ENCODE results near the gene IL17RC. TPM values are rescaled to one million over a fixed set of nuclear protein-coding genes. Genes with fewer than 3 reads are reported as not detected.

IL17RC gene
- total RNA-seq, 1 experiment from 2014 or later, result 23.6 TPM

GRCh38 chr3:9909221-9910013 is 7.5 kb upstream of the IL17RC start:
- in situ Hi-C loops (cut with HindIII; ENCODE audit: low pct_unique_long_range_greater_than_20kb, low sequenced_read_pairs) (no loop called here), intact Hi-C loops (cut with micrococcal nuclease; ENCODE audit: unreplicated experiment) (no loop called here)
- no TSS peak for BruUV-seq (replicated peaks)
- CTCF ChIA-PET, result interaction anchor here (0.5 kb wide), 1 partner anchor 73 kb away, joined by 4 read pairs; no protein-coding TSS in a partner anchor
- H3K4me1 ChIP-seq (ENCODE audit: control insufficient read depth, insufficient read depth, low read length), result peaks cover 10% of the 10 kb centered on the region
- no peak for TF ChIP-seq CTCF (IDR thresholded peaks at IDR 0.05)
- no peak for TF ChIP-seq TCF7L2 (IDR thresholded peaks at IDR 0.05; ENCODE audit: low read depth, low read length)
- TF ChIP-seq REST (IDR thresholded peaks at IDR 0.05; ENCODE audit: insufficient read depth in 1 of 2, low read depth in 2 of 2, low read length in 1 of 2), result no peak
- TF ChIP-seq SIN3A (IDR thresholded peaks at IDR 0.05; ENCODE audit: borderline replicate concordance, insufficient read depth, low read depth, low read length), result no peak
- no peak for TF ChIP-seq POLR2AphosphoS5 (IDR thresholded peaks at IDR 0.05; ENCODE audit: low read depth, low read length)
- H3K36me3 ChIP-seq (ENCODE audit: control insufficient read depth, insufficient read depth, low read length), result no peaks in the 10 kb centered on the region
- POLR2A ChIA-PET, result no interaction called here
- H3K4me3 ChIP-seq (ENCODE audit: low read depth in 2 of 2, low read length in 2 of 2), result no peak overlapping the region
- no peaks in the 10 kb centered on the region for H3K9me3 ChIP-seq (ENCODE audit: control insufficient read depth, insufficient read depth, low read depth, low read length)
- DNase-seq (ENCODE audit: low read depth, low spot score), result no peak
- no peak for ATAC-seq
- H3K27ac ChIP-seq (ENCODE audit: low read length), result no peak overlapping the region
- no peaks in the 10 kb centered on the region for H3K27me3 ChIP-seq (ENCODE audit: control insufficient read depth, insufficient read depth, low read length)

GRCh38 chr3:9911863-9912262 is 5.0 kb upstream of the IL17RC start:
- no peaks in the 10 kb centered on the region for H3K9me3 ChIP-seq (ENCODE audit: control insufficient read depth, insufficient read depth, low read depth, low read length)
- TF ChIP-seq TCF7L2 (IDR thresholded peaks at IDR 0.05; ENCODE audit: low read depth, low read length), result no peak
- no peak for TF ChIP-seq SIN3A (IDR thresholded peaks at IDR 0.05; ENCODE audit: borderline replicate concordance, insufficient read depth, low read depth, low read length)
- no peak for TF ChIP-seq POLR2AphosphoS5 (IDR thresholded peaks at IDR 0.05; ENCODE audit: low read depth, low read length)
- TF ChIP-seq REST (IDR thresholded peaks at IDR 0.05; ENCODE audit: insufficient read depth in 1 of 2, low read depth in 2 of 2, low read length in 1 of 2), result no peak
- TF ChIP-seq CTCF (IDR thresholded peaks at IDR 0.05), result no peak
- peaks cover 19% of the 10 kb centered on the region for H3K4me1 ChIP-seq (ENCODE audit: control insufficient read depth, insufficient read depth, low read length)
- in situ Hi-C loops (cut with HindIII; ENCODE audit: low pct_unique_long_range_greater_than_20kb, low sequenced_read_pairs) (no loop called here), intact Hi-C loops (cut with micrococcal nuclease; ENCODE audit: unreplicated experiment) (no loop called here)
- H3K27ac ChIP-seq (ENCODE audit: low read length), result no peak overlapping the region
- no TSS peak for BruUV-seq (replicated peaks)
- no peaks in the 10 kb centered on the region for H3K27me3 ChIP-seq (ENCODE audit: control insufficient read depth, insufficient read depth, low read length)
- POLR2A ChIA-PET, result interaction anchor here (0.6 kb wide), 1 partner anchor 20 kb away, joined by 3 read pairs; no protein-coding TSS in a partner anchor
- H3K4me3 ChIP-seq (ENCODE audit: low read depth in 2 of 2, low read length in 2 of 2), result no peak overlapping the region
- H3K36me3 ChIP-seq (ENCODE audit: control insufficient read depth, insufficient read depth, low read length), result no peaks in the 10 kb centered on the region
- ATAC-seq (no peak), DNase-seq (ENCODE audit: low read depth, low spot score) (no peak)
- CTCF ChIA-PET, result no interaction called here

Measured in Panc1 (cell line).